MCF 10A (cell line): ENCODE measurements around the gene PLXNB2. TPM values are rescaled to one million over a fixed set of nuclear protein-coding genes. Genes with fewer than 3 reads are reported as not detected.

Experiments used
- BruUV-seq: library from RNA; stranded (reverse); fragments of 400-500 nt; replicated peaks from 2 replicates; lab custom pipeline; 2021; lab: Mats Ljungman, UMichigan
- CTCF ChIA-PET: fragments of 300-600 bp; sonication (Branson Sonifier 250); formaldehyde crosslinking; extraction: SDS; loops from one replicate; lab custom pipeline; 2021; ENCODE audit warnings: antibody characterized with exemption, inconsistent platforms; lab: Yijun Ruan, JAX
- POLR2A ChIA-PET: fragments of 300-600, 350-650 bp; sonication (Branson Sonifier 250); formaldehyde crosslinking; extraction: SDS; loops from one replicate; lab custom pipeline; 2020; ENCODE audit warnings: antibody characterized with exemption, inconsistent platforms; lab: Yijun Ruan, JAX
- DNase-seq: peaks from one replicate; pipeline ENCODE4 v3.0.0-alpha.2; 2018; ENCODE audit not compliant: unreplicated experiment
- H3K27ac Mint-ChIP-seq: one replicate; pipeline ENCODE4 v1.8.0; 2022; ENCODE audit warnings: mild to moderate bottlenecking, low read depth, mixed read lengths; ENCODE audit not compliant: unreplicated experiment
- H3K27me3 Mint-ChIP-seq: one replicate; pipeline ENCODE4 v1.8.0; 2022; ENCODE audit warnings: mixed read lengths; ENCODE audit not compliant: insufficient read depth, unreplicated experiment
- H3K36me3 Mint-ChIP-seq: one replicate; pipeline ENCODE4 v1.8.0; 2022; ENCODE audit warnings: mild to moderate bottlenecking, moderate library complexity, mixed read lengths; ENCODE audit not compliant: insufficient read depth, unreplicated experiment
- H3K4me1 Mint-ChIP-seq: one replicate; pipeline ENCODE4 v1.8.0; 2022; ENCODE audit warnings: mixed read lengths; ENCODE audit not compliant: insufficient read depth, unreplicated experiment
- H3K4me3 Mint-ChIP-seq: one replicate; pipeline ENCODE4 v1.8.0; 2022; ENCODE audit warnings: mild to moderate bottlenecking, moderate library complexity, mixed read lengths; ENCODE audit not compliant: unreplicated experiment
- H3K9me3 Mint-ChIP-seq: one replicate; pipeline ENCODE4 v1.8.0; 2022; ENCODE audit warnings: mixed read lengths; ENCODE audit not compliant: unreplicated experiment
- CTCF ChIP-seq: fragments of 200-600 bp; IDR thresholded peaks from one replicate; pipeline ENCODE4 v1.8.0; 2022; ENCODE audit warnings: antibody characterized with exemption, mild to moderate bottlenecking; ENCODE audit not compliant: unreplicated experiment
- intact Hi-C: fragments of 100-400 bp; cut with micrococcal nuclease; formaldehyde crosslinking; loops from 2 replicates; pipeline ENCODE4 v1.14.1; 2022
- total RNA-seq: library from RNA; stranded (reverse); gene quantifications from 2 replicates; pipeline ENCODE4 v1.2.3, GENCODE V29; 2022

PLXNB2 gene
- total RNA-seq, 1 experiment from 2014 or later: 199 TPM

GRCh38 chr22:50348058-50348457, 40.6 kb upstream of the PLXNB2 start:
- no peaks in the 10 kb centered on the region for H3K4me1 Mint-ChIP-seq
- ChIA-PET CTCF (interaction anchor here (0.5 to 0.6 kb wide), 2 partner anchors 25 to 198 kb away, joined by 3 read pairs; no protein-coding TSS in a partner anchor), POLR2A (no interaction called here)
- no peaks in the 10 kb centered on the region for H3K9me3 Mint-ChIP-seq
- intact Hi-C loops: no loop called here
- no peak overlapping the region for H3K27ac Mint-ChIP-seq
- TF ChIP-seq CTCF: no peak
- H3K4me3 Mint-ChIP-seq: no peak overlapping the region
- H3K36me3 Mint-ChIP-seq: peaks cover 28% of the 10 kb centered on the region
- no TSS peak for BruUV-seq
- no peaks in the 10 kb centered on the region for H3K27me3 Mint-ChIP-seq
- DNase-seq: no peak

- CTCF ChIA-PET: interaction anchor here (0.5 to 0.6 kb wide), 2 partner anchors 96 to 197 kb away, joined by 3 read pairs; partner anchors contain the start of gene HDAC10
- peaks cover 19% of the 10 kb centered on the region for H3K36me3 Mint-ChIP-seq
- no peak overlapping the region for H3K27ac Mint-ChIP-seq
- no peak overlapping the region for H3K4me3 Mint-ChIP-seq
- no peak for DNase-seq
- intact Hi-C loops: no loop called here
- POLR2A ChIA-PET: no interaction called here
- no TSS peak for BruUV-seq
- H3K27me3 Mint-ChIP-seq: no peaks in the 10 kb centered on the region
- no peaks in the 10 kb centered on the region for H3K4me1 Mint-ChIP-seq
- H3K9me3 Mint-ChIP-seq: no peaks in the 10 kb centered on the region
- no peak for TF ChIP-seq CTCF
Measured at GRCh38 chr22:50347157-50347556, 39.7 kb upstream of the PLXNB2 start.

GRCh38 chr22:50346470-50346869, 39.0 kb upstream of the PLXNB2 start:
- TF ChIP-seq CTCF: no peak
- Mint-ChIP-seq H3K4me3 (no peak overlapping the region), H3K27me3 (no peaks in the 10 kb centered on the region), H3K4me1 (no peaks in the 10 kb centered on the region), H3K36me3 (peaks cover 12% of the 10 kb centered on the region), H3K27ac (no peak overlapping the region), H3K9me3 (no peaks in the 10 kb centered on the region)
- BruUV-seq: no TSS peak
- no peak for DNase-seq
- intact Hi-C loops: no loop called here
- ChIA-PET POLR2A (no interaction called here), CTCF (no interaction called here)

GRCh38 chr22:50343541-50343935, 36.1 kb upstream of the PLXNB2 start:
- no peaks in the 10 kb centered on the region for H3K4me1 Mint-ChIP-seq
- ChIA-PET POLR2A (interaction anchor here (0.7 kb wide), 2 partner anchors 98 to 102 kb away, joined by 3 read pairs; no protein-coding TSS in a partner anchor), CTCF (interaction anchor here (0.6 kb wide), 2 partner anchors 19 to 97 kb away, joined by 3 to 4 read pairs; no protein-coding TSS in a partner anchor)
- TF ChIP-seq CTCF: no peak
- H3K27me3 Mint-ChIP-seq: no peaks in the 10 kb centered on the region
- H3K27ac Mint-ChIP-seq: no peak overlapping the region
- no peaks in the 10 kb centered on the region for H3K36me3 Mint-ChIP-seq
- H3K9me3 Mint-ChIP-seq: no peaks in the 10 kb centered on the region
- no peak for DNase-seq
- H3K4me3 Mint-ChIP-seq: peak overlapping the region; percentile 69
- intact Hi-C loops: loop anchor here (2.0 to 5.0 kb wide), 4 partner anchors 61 to 277 kb away; no protein-coding TSS in a partner anchor
- BruUV-seq: no TSS peak
